WTC11 (cell line): ENCODE measurements around the gene TTC17. TPM values are rescaled to one million over a fixed set of nuclear protein-coding genes. Genes with fewer than 3 reads are reported as not detected.
A peak's percentile ranks its signal among the peaks of the same experiment; 100 is the strongest.

Experiments
- ATAC-seq: fragments of 200-7000 bp; cut with Tn5 transposase; 2 replicates; pipeline ENCODE4 v1.10.0; 2021; ENCODE audit warnings: mild to moderate bottlenecking, moderate library complexity
- CTCF ChIA-PET: fragments of 300-600 bp; sonication (Branson Sonifier 250); formaldehyde crosslinking; loops from one replicate; lab custom pipeline; 2021; ENCODE audit warnings: antibody characterized with exemption; lab: Charles Lee
- POLR2A ChIA-PET: fragments of 350-600 bp; sonication (Branson Sonifier 250); formaldehyde crosslinking; loops from one replicate; lab custom pipeline; 2021; ENCODE audit warnings: antibody characterized with exemption; lab: Charles Lee
- DNase-seq: peaks from one replicate; pipeline ENCODE4 v3.0.0; 2021; ENCODE audit warnings: low spot score
- H3K27ac Mint-ChIP-seq: 2 replicates; pipeline ENCODE4 v1.8.0; 2021; ENCODE audit warnings: mixed read lengths
- H3K27me3 Mint-ChIP-seq: 2 replicates; pipeline ENCODE4 v1.8.0; 2021; ENCODE audit warnings: low read depth, mild to moderate bottlenecking, moderate library complexity, mixed read lengths
- H3K36me3 Mint-ChIP-seq: 2 replicates; pipeline ENCODE4 v1.8.0; 2021; ENCODE audit warnings: mixed read lengths
- H3K4me1 Mint-ChIP-seq: 2 replicates; pipeline ENCODE4 v1.8.0; 2022; ENCODE audit warnings: mixed read lengths
- H3K4me3 Mint-ChIP-seq: 2 replicates; pipeline ENCODE4 v1.8.0; 2021; ENCODE audit warnings: mild to moderate bottlenecking, moderate library complexity, mixed read lengths
- H3K9me3 Mint-ChIP-seq: 2 replicates; pipeline ENCODE4 v1.8.0; 2021; ENCODE audit warnings: mixed read lengths
- AR ChIP-seq: fragments of 250-450 bp; sonication (Bioruptor Pico); IDR thresholded peaks from 2 replicates; pipeline ENCODE4 v1.9.0; 2021; ENCODE audit warnings: mild to moderate bottlenecking
- ATF3 ChIP-seq: sonication (generic); formaldehyde crosslinking; conservative IDR thresholded peaks from 2 replicates; pipeline ENCODE4 v1.8.1; 2022; ENCODE audit warnings: mild to moderate bottlenecking, missing genetic modification reagents
- CBFB ChIP-seq: sonication (generic); formaldehyde crosslinking; IDR thresholded peaks from 2 replicates; pipeline ENCODE4 v1.8.1; 2022; ENCODE audit warnings: mild to moderate bottlenecking, low read depth, missing genetic modification reagents
- ERG ChIP-seq: fragments of 250-450 bp; sonication (Bioruptor Pico); IDR thresholded peaks from 2 replicates; pipeline ENCODE4 v1.8.0; 2021; ENCODE audit warnings: mild to moderate bottlenecking
- ETV6 ChIP-seq: sonication (generic); formaldehyde crosslinking; IDR thresholded peaks from 2 replicates; pipeline ENCODE4 v1.8.1; 2022; ENCODE audit warnings: mild to moderate bottlenecking, missing genetic modification reagents
- FOXJ3 ChIP-seq: sonication (generic); formaldehyde crosslinking; IDR thresholded peaks from 2 replicates; pipeline ENCODE4 v1.9.0; 2021; ENCODE audit warnings: missing genetic modification reagents, mild to moderate bottlenecking, borderline replicate concordance
- HMGXB4 ChIP-seq: sonication (generic); formaldehyde crosslinking; IDR thresholded peaks from 2 replicates; pipeline ENCODE4 v1.8.1; 2023; ENCODE audit warnings: mild to moderate bottlenecking, moderate library complexity, missing genetic modification reagents
- IRF1 ChIP-seq: sonication (generic); formaldehyde crosslinking; IDR thresholded peaks from 2 replicates; pipeline ENCODE4 v1.8.0; 2023; ENCODE audit warnings: missing genetic modification reagents
- MAX ChIP-seq: sonication (generic); formaldehyde crosslinking; IDR thresholded peaks from 2 replicates; pipeline ENCODE4 v1.8.0; 2022; ENCODE audit warnings: mild to moderate bottlenecking, missing genetic modification reagents
- ZNF219 ChIP-seq: sonication (generic); formaldehyde crosslinking; IDR thresholded peaks from 2 replicates; pipeline ENCODE4 v1.8.0; 2023; ENCODE audit warnings: missing genetic modification reagents, mild to moderate bottlenecking, borderline replicate concordance
- ZNF532 ChIP-seq: fragments of 250-450 bp; sonication (Bioruptor Pico); IDR thresholded peaks from 2 replicates; pipeline ENCODE4 v1.9.0; 2021; ENCODE audit warnings: mild to moderate bottlenecking, borderline replicate concordance
- ZNF671 ChIP-seq: fragments of 250-450 bp; sonication (Bioruptor Pico); IDR thresholded peaks from 2 replicates; pipeline ENCODE4 v1.8.0; 2021; ENCODE audit warnings: mild to moderate bottlenecking
- total RNA-seq: library from RNA; stranded (reverse); gene quantifications from 3 replicates; pipeline ENCODE4 v1.2.3, GENCODE V29; 2021

Gene TTC17
- total RNA-seq, 1 experiment from 2014 or later: 69.0 TPM

- Mint-ChIP-seq H3K27ac (no peak overlapping the region), H3K4me1 (peaks cover 35% of the 10 kb centered on the region), H3K4me3 (no peak overlapping the region), H3K36me3 (peaks cover 76% of the 10 kb centered on the region), H3K27me3 (no peaks in the 10 kb centered on the region), H3K9me3 (no peaks in the 10 kb centered on the region)
- ChIA-PET CTCF (no interaction called here), POLR2A (interaction anchor here (0.7 kb wide), 1 partner anchor 11 kb away, joined by 5 read pairs; no protein-coding TSS in a partner anchor)
- no peak for ATAC-seq
- DNase-seq: no peak
- TF ChIP-seq HMGXB4 (CRISPR knock-in tag): no peak
- TF ChIP-seq MAX (CRISPR knock-in tag): no peak
- no peak for TF ChIP-seq ETV6 (CRISPR knock-in tag)
- TF ChIP-seq CBFB (CRISPR knock-in tag): no peak
- no peak for TF ChIP-seq ZNF532 (CRISPR knock-in tag)
- TF ChIP-seq ZNF219 (CRISPR knock-in tag): no peak
- no peak for TF ChIP-seq ZNF671
These were observed 38.5 kb downstream of the TTC17 start for GRCh38 chr11:43397251-43397650.

- Mint-ChIP-seq H3K27me3 (no peaks in the 10 kb centered on the region), H3K4me1 (peaks cover 21% of the 10 kb centered on the region), H3K9me3 (no peaks in the 10 kb centered on the region), H3K27ac (peak overlapping the region; percentile 78), H3K4me3 (no peak overlapping the region), H3K36me3 (peaks cover 61% of the 10 kb centered on the region)
- no peak for TF ChIP-seq ERG (CRISPR knock-in tag)
- POLR2A ChIA-PET: no interaction called here
- DNase-seq: no peak
- ATAC-seq: peak; percentile 60
- CTCF ChIA-PET: interaction anchor here (0.5 to 1.0 kb wide), 3 partner anchors 19 to 120 kb away, joined by 3 read pairs; partner anchors contain the start of gene API5
These were observed 41.4 kb downstream of the TTC17 start for GRCh38 chr11:43399983-43400630.

GRCh38 chr11:43401252-43401651 lies 42.5 kb downstream of the TTC17 start:
- CTCF ChIA-PET: no interaction called here
- no peaks in the 10 kb centered on the region for H3K9me3 Mint-ChIP-seq
- TF ChIP-seq ATF3 (CRISPR knock-in tag) (no peak), AR (CRISPR knock-in tag) (no peak), FOXJ3 (no peak), IRF1 (CRISPR knock-in tag) (no peak), MAX (CRISPR knock-in tag) (no peak), HMGXB4 (CRISPR knock-in tag) (no peak)

More at GRCh38 chr11:43401252-43401651, 42.5 kb downstream of the TTC17 start:
- H3K27me3 Mint-ChIP-seq: no peaks in the 10 kb centered on the region
- H3K36me3 Mint-ChIP-seq: peaks cover 63% of the 10 kb centered on the region
- DNase-seq (no peak), ATAC-seq (no peak)
- no peak overlapping the region for H3K27ac Mint-ChIP-seq
- peaks cover 21% of the 10 kb centered on the region for H3K4me1 Mint-ChIP-seq
- POLR2A ChIA-PET: no interaction called here
- no peak overlapping the region for H3K4me3 Mint-ChIP-seq
